A204.1 (cell line): ENCODE results near the gene KCNMA1.

ENCODE experiments used
- FAIRE-seq: peaks from 2 replicates; lab custom pipeline; 2012; peaks lifted over from hg19 to GRCh38; lab: Jason Lieb, UNC

The KCNMA1 gene

DNA sequence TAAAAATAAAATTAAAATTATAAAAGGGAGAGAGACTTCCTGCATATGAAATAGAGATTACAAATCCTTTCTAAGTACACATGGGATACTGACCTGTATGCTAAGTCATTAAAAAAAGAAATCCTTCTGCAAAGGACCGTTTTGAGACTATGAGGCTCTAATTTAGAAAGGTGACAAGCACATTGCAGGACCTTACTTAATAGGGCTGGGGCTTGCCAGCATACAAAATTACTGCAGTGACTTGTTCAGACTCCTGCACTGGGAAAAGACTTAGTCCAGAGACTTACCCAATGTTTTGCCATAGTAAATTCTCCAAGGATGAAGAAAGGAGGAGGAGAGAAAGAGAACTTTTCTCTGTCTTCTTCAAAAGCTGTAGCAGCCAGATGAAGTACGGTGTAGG is 193.6 kb downstream of the KCNMA1 start:
- FAIRE-seq: no peak

DNA sequence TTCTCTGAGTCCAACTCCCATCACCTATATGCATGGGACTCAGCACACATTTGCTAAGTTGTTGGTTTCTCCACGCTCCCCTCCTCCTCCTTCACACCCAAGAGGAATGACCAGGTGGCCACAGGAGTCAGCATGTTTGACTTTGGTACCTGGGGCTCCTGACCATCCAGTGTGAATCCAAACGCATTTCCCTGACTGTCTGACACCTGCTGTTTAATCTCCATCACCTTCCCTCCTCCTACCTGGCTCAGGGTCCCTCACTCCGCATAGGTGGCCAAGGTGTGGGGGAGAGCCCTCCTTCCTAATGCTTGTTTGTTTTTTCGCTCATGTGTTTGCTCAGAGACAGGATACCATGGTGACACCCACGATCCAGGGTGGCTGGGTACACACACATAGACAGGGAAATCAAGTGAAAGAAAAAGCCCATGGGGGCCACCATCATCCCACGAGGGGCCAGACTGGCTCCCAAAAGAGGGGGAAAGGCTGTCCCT is 194.9 kb downstream of the KCNMA1 start:
- no peak for FAIRE-seq

DNA sequence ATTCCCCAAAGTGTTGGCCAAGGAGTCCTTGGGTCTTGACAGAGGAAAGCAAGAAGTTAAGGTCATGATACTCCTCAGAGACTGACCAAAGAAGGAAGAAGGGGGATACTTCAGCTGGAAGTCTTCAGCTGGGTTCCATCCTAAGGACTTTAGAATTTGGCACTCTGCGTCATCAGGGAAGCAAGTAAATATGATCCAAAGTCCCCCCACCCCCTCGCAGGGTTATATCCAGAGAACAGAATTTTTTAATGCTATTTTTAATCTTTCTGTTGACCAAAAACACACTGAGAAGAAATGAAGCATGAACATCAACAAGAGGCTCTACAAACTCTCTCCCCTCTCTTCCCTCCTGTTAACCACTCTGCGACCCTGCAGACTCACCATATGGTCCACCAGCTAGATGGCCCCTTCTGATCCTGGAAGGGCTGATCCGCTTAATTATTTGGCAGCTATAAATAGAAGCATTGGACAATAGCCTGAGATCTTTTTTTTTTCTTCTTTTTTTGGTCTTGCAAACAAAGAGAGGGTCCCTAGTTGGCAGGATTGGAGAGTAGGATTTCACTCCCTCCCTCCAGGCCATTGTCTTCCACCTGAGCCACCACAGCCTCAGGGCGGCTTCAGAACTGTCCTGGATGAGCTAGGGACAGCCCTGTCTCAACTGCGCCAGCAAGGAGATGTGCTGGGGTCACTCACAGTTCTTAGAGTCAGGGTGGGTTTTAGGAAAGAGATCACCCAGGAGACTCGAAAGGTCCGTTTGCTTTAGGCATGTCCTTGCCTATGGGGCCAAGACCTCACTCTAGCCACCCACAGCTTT is 196.0 kb downstream of the KCNMA1 start:
- no peak for FAIRE-seq

DNA sequence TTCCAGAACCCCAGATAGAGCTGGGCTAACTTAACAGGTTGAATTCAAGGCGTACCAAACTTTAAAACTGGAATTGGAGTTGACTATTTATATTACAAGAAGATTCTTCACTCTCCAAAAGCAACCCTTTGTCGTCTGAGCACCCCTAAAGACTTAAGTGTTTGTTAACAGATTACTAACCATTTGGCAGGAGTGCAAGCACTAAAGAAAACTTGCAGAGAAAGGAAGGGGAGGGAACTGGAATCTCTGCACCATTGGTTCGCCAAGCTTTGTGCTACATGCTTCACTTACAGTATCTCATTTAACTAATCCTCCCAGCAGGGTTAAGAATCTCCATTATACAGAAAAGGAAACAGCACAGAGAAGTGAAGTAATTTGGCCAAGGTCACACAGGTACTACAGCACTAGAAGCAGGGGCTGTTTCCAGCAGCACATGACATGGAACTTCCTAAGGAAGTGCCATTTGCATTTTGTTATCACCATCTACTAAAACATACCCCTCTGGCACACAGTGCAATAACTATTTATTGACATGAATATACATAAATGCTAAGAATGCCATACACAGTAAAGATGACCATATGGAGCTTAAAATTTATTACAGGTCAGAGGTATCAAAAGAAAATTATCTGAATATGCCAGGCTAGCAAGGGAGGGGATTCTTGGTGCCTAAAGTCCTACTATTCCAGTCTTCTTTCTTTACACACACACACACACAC is 201.2 kb downstream of the KCNMA1 start:
- FAIRE-seq: no peak

DNA sequence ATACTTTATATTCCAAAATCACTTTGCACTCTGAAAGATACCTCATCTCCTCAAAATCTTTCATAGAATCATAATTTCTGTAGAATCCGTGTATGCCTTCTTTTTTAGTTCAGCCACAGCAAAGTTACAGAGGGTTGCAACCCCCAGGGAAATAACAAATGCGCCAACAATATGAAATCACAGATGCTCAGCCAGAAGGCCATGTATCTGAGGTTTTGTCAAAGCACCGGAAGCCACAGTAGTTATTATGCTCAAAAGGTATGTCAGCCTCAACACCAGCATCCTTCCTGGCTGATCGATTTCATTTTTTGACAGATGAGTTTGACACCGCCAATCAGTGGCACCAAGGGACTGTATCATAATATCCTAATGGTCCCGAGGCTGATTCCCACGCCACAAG is 204.1 kb downstream of the KCNMA1 start:
- no peak for FAIRE-seq

DNA sequence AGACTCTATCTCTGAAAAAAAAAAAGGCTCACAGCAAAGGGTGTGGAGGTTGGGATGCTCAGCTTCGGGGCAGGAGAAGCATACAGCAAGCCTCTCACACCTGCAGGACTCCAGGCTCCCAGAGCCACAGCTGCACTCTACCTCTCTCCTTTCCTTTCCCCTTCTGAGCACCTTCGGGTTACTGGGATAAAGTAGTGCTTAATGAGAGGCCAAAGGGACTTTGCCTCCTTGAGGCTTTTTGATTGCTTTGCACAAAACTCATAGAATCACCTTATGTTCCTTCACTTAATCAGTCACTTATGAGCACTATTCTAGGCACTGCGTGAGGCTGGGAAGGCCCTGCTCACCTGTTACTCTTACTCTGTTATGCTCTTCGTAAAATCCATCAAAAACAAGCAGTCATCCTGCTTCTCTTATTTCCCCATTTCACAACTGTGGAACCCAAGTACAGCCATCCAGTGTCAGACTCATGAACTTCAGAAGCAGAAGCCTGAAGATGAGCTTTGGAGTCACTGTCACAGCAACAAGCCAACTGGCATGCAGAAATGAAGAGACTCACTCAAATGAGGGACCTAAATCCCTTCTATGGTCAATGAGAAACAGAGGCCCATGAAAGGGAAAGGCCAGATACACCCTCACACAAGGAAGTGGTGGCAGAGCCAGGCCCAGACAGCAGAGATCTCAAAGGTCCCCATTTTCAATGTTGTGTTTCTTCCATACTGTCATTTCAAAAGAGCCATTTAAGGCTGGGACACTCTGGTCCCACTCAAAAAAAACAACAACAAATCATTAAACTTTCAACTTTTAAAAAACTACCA is 205.4 kb downstream of the KCNMA1 start:
- FAIRE-seq: no peak

DNA sequence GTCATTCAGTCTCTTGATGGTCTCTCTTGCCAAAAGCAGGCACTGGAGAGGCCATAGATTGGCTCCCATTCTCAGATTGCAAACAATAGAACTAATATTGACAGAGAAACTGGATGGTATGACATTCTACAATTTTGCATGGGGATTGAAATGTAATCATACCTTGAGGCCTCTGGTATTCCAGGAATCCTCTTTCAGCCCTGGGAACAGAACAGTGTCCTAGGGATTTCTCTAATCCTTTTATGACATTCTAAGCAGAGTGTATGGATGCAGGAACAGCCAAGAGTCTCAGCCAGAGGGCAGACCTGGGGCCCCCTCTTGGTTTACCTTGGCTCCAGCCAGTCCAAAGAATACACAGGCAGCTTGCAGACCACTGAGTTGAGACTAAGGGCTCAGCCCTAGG is 206.4 kb downstream of the KCNMA1 start:
- FAIRE-seq: no peak

DNA sequence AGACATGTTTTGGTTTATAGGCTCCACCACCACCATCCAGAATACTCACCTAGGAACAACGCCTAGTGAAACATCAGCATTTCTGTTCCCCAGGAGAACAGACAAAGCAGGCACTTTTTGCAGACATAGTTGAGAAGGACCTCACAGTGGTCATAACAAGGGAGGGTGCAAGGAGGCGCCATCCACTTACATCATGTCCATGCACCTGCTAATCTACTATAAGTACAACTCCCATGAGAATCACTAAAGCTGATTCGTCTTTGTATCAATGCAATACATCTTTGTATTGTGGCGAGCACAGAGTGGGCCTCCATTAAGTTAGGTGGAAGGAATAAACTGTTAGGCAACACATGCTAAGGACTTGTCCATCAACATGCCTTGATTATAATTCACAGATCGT is 207.1 kb downstream of the KCNMA1 start:
- FAIRE-seq: no peak

DNA sequence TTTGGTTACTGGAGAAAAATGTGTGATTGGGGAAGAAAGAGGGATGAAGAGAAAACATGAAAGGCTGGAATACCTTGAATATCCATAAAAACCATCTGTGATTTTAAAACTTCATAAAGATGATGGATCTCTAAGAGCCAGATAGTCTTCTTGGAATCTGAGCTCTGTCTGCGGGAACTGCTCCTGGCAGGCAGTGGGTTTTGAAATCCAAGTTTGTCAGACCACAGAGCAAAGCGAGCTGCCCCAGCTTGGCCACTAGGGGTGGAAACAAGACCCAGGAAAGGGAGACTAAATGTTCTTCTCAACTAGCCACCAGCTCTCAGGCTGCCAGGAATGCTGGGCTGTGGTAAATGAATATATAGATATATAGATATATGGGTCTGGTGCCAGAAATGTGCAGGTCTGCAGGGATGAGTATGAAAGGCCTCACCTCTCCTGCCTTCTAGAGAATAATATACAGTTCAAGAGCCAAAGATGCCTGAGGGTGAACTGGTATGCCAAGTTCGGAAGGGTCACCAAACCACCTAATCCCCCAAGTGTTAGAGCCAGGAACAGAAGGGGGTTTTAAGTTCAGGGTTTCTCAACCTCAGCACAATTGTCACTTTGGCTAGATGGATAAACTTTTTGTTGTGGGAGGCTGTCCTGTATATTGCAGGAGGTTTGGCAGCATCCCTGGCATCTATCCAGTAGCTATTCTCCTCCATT is 208.8 kb downstream of the KCNMA1 start:
- no peak for FAIRE-seq

DNA sequence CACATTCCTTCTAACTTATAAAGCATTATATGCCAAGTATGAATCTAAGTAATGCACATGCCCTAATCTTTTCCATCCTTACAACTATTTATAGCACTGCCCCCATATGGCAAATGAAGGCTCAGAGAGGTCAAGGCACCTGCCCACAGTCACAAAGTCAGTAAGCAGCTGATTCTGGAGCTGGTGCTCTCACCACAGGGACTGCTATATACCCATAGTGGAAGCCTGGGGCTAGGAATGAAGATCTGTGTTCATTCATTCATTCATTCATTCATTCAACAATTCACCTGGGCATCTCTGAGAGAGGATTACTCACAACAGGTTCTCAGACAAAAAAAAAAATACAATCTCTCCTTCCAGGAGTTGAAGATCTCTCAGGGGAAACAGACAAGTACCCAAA is 213.4 kb downstream of the KCNMA1 start:
- no peak for FAIRE-seq

DNA sequence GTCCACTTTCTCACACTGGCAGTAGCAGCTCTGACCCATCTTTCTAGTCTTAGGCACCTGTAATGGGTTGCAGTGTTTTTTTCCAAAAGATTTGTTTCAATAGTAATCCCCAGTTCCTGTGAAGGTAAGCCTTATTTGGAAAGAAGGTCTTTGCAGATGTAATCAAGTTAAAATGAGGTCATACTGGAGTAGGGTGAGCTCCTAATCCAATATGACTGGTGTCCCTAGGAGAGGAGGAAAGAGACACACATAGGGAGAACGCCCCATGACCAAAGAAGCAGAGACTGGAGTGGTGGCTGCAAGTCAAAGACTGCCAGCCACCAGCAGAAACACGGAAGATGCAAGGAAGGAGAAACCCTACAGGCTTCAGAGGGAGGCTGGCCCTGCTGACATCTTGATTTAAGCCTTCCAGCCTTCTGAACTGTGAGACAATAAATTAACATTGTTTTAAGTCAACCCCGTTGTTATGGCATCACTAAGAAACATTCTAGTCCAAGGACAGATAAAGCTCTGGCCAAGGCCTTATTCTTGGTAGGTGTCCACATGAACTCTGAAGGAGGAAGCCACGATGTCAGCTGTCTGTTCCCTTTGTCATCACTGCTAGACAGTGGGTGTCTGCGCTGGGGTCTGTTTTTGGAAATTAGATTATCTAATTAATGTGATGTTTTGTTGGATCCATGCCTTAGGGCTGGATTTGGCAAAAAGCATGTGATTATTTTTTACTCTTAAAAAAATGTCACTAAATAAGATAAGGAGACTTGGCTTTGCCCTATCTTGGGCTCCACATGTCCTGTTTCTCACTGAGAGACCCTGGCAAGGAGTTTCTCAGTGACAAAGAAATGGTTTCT is 214.9 kb downstream of the KCNMA1 start:
- no peak for FAIRE-seq

DNA sequence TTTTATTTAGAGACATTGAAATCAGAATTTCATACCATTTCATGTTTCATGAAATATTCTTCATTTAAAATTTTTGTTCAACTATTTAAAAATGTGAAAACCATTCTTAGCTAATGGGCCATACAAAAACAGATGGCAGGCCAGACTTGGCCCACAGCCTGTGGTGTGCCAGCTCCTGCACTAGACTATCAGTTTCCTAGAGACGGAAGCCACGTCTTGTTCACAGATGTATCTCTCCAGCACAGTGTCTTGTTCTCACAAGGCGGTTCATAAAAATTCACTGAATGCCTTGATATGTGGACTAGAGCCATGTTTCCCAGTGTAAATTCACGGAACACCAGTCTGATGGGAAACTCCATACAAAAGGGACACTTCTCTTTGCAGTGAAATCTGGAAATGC is 216.0 kb downstream of the KCNMA1 start:
- FAIRE-seq: no peak

DNA sequence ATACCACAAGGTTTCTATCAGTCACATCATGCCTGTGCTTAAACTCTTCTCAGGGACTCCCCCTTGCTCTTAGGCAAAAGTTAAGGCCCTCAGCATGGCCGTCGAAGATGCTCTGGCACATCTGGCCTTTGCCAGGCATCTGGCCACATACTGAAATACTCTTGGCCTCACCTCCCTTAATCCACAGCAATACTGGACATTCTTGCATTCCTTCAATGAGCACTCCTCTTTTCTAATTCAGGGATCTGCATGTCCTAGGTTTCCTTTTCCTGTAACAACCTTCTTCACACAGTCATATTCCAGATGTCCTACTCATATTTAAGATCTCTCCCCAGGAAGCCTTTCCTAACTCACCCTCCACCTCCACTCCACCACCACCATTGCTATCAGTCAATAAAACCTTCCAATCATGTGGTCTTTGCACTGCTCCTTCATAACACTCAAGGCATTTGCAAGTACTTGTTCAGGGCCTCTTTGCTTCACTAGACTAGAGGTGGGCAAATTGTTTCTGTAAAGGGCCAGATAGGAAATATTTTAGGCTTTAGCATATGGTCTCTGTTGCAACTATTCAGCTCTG is 216.6 kb downstream of the KCNMA1 start:
- FAIRE-seq: no peak

DNA sequence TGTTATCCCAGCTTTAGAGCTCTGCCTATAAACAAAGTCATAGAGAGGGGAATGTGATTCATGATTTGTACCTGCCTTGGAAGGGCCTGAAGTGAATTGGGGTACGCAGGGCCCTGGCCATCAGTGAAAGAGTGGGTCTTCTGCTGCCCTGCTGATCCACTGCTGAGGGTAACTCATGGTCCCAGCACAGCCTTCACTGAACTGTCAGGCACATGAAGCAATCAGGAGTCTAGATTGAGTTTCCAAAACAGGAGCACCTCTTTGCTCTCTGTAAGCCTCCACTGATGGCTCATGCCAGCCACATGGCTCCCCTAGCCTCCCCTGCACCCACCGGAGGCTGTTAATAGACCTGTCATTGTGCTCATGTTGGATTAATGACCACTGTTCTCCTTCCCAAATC is 217.6 kb downstream of the KCNMA1 start:
- FAIRE-seq: no peak

DNA sequence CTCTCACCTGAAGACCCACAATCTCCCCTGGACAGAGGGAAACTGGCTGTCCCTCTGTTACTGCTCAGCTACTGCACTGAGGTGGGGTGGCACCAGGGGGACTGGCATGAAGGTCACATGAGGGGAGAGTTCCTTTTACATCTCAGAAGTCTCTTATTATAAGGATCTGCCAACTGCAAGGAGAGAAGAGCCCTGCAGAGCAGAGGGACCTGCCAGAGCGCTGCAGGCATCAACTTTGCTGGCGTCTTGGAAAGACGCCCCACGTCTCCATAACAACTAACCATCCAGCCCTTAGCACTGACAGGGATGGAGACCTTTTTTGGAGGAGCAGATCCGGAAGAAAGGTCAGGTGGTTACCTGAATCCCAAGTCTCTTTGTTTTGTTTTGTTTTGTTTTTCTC is 218.6 kb downstream of the KCNMA1 start:
- FAIRE-seq: no peak

DNA sequence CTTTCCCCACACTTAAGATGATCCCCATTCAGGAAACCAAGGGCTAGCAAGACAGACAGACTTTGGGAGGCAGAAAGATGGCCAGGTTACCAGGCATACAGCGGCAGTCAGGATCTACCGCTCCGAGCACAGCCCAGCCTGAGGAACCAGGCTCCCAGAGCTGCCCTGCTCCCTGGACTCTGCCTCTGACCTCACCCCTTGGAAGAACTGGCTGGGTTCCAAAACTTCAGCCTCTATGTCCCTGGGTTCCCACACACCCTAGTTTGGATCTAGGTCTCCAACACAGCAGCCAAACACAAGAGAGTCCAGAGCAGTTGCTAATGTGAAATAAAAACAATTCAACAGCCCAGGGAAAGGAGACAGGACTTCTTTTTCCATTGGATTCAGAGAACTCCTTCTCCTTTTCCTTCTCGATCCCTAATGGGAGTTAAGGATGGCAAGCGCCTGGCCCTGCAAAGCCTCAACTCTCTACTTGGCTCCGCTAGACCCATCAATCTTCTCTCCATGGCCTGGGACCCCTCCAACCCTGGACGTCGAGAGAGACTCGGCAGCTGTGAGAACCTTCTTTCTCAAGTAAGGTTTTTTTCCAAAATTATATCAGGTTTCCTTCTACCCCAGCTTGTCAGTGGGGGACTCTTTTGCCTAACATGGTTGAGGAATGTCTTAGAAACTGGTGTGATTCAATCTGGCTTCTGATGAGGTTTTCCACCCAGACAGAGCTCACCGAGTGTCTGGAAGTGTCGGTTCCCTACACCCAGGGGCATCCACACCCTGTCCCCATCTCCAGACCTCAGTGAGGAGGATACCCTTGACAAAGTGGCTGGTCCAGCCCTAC is 219.6 kb downstream of the KCNMA1 start:
- FAIRE-seq: no peak

DNA sequence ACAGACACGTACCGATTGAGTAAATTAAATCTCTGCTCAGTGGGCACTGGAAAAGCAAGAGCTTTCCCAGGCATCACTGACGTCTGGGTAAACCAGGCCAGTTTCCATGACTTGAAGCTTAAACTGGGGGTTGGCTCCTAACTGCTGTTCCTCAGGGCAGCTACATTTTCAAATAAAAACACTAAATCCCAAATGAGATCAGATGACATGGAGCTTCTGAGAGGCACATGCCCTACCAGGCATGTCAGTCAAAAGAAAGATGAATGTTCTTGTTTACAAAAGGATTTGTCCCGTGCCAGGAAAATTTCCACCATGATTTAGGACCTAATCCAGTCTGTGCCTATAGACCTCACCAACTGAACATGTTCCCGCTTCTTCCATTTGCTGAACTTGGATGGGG is 220.2 kb downstream of the KCNMA1 start:
- no peak for FAIRE-seq

DNA sequence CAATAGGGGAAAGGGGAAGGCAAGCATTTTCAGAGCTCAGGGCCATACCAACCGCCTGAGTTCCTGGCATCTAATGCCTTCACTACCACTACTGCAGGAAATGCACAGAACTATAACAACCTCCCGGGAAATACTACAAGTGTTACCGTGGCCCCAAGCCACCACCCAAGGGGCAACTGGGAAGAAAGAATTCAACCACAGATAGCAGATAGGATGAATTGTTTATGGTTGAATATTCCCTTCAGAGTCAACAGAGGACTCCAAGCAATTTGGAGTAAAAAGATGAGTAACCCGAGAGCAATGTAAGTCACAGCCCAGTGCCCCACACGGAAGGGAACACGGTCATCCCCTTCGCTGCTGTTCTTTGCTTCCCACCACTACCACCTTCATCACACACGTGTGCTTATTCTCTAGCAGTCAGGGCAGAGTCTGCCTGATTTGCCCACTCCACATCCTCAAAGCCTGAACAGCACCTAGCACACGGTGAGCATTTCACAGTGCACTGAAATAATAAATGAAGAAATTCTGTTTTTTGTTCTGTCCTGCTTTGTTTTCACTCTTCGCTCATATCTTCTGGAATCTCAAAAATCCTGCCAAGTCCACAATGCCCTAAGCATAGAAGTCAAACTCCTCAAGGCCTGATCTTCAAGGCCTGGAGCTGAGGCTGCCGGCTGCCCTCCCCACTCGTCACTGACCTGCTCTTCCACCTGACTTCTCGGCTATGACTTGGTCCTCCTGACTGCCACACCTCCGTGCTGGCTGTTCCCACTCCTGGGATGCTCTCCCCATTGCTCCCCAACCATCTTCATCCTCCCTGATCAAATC is 221.1 kb downstream of the KCNMA1 start:
- FAIRE-seq: no peak

DNA sequence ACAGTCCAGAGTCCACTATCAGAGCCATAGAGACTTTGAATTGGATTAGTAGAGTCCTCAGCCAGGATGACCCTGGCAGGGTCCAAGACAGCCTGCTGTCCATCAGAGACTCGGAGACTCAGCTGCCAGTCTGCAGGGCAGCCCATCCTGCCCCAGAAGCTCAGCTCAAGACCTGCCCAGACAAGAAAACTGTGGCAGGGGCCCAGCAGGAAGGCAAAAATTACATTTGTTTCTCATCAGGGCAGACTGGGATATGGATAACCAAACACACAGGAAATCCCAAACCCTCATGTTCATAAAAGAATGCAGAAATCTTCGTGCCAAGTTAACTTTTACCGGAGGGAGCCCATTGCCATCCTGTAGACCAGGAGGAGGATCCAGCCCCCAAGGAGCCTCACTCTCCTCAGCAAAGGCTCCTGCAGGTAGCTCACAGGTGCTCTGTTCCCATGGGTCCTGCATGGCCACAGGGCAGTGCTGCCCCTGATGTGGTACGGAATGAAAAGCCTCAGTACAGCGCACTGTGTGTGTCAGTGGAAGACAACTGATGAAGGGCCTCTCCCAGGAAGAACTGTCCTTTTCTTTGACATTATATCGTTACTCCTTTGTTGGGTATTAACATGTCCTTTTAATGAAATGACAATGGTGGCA is 222.2 kb downstream of the KCNMA1 start:
- no peak for FAIRE-seq
